ENCODE measurements around the gene SLC38A4. TPM values are rescaled to one million over a fixed set of nuclear protein-coding genes. Genes with fewer than 3 reads are reported as not detected.

SLC38A4 gene
- total RNA-seq, 1 donor, result 0.72 TPM

- H3K79me2 ChIP-seq (ENCODE audit: insufficient read depth, low read length), result no peaks in the 10 kb centered on the region
- no peak for TF ChIP-seq CTCF (IDR thresholded peaks at IDR 0.05; ENCODE audit: extremely low read depth, low read depth, low read length)
- peak; percentile 56 for DNase-seq (ENCODE audit: insufficient read length, low spot score, missing footprints)
- H3K9me3 ChIP-seq (ENCODE audit: low read depth, low read length), result no peaks in the 10 kb centered on the region
- H3K27ac ChIP-seq (ENCODE audit: low read depth, low read length), result no peak overlapping the region
- no peaks in the 10 kb centered on the region for H4K20me1 ChIP-seq (ENCODE audit: insufficient read depth, low read length)
- H3K27me3 ChIP-seq (ENCODE audit: insufficient read depth, low read length), result peaks cover 46% of the 10 kb centered on the region
- H3K36me3 ChIP-seq (ENCODE audit: insufficient read depth, low read length), result no peaks in the 10 kb centered on the region
- peaks cover 8% of the 10 kb centered on the region for H3K4me1 ChIP-seq (ENCODE audit: insufficient read depth, low read length)
- no peak overlapping the region for H2AFZ ChIP-seq (ENCODE audit: low read length)
- H3K4me3 ChIP-seq (ENCODE audit: insufficient read depth, low read length), result peak overlapping the region; percentile 66
- peak overlapping the region; percentile 74 for H3K4me2 ChIP-seq (ENCODE audit: insufficient read depth, low read length)
Observed at GRCh38 chr12:46832130-46832704, 6.4 kb upstream of the SLC38A4 start.

GRCh38 chr12:46831335-46832129 lies 5.7 kb upstream of the SLC38A4 start:
- H4K20me1 ChIP-seq (ENCODE audit: insufficient read depth, low read length), result no peaks in the 10 kb centered on the region
- peaks cover 46% of the 10 kb centered on the region for H3K27me3 ChIP-seq (ENCODE audit: insufficient read depth, low read length)
- no peaks in the 10 kb centered on the region for H3K36me3 ChIP-seq (ENCODE audit: insufficient read depth, low read length)
- no peak for TF ChIP-seq CTCF (IDR thresholded peaks at IDR 0.05; ENCODE audit: extremely low read depth, low read depth, low read length)
- peak; percentile 51 for DNase-seq (ENCODE audit: insufficient read length, low spot score, missing footprints)
- H3K4me1 ChIP-seq (ENCODE audit: insufficient read depth, low read length), result peaks cover 8% of the 10 kb centered on the region
- H3K9me3 ChIP-seq (ENCODE audit: low read depth, low read length), result no peaks in the 10 kb centered on the region
- H3K79me2 ChIP-seq (ENCODE audit: insufficient read depth, low read length), result no peaks in the 10 kb centered on the region
- no peak overlapping the region for H3K27ac ChIP-seq (ENCODE audit: low read depth, low read length)
- H2AFZ ChIP-seq (ENCODE audit: low read length), result peak overlapping the region; percentile 67
- H3K4me2 ChIP-seq (ENCODE audit: insufficient read depth, low read length), result peak overlapping the region; percentile 74
- H3K4me3 ChIP-seq (ENCODE audit: insufficient read depth, low read length), result peak overlapping the region; percentile 66

- Histone ChIP-seq H3K4me2 (ENCODE audit: insufficient read depth, low read length) (peak overlapping the region; percentile 74), H3K27ac (ENCODE audit: low read depth, low read length) (no peak overlapping the region), H3K79me2 (ENCODE audit: insufficient read depth, low read length) (no peaks in the 10 kb centered on the region), H3K36me3 (ENCODE audit: insufficient read depth, low read length) (no peaks in the 10 kb centered on the region), H3K4me1 (ENCODE audit: insufficient read depth, low read length) (peaks cover 8% of the 10 kb centered on the region), H2AFZ (ENCODE audit: low read length) (peak overlapping the region; percentile 67), H3K9me3 (ENCODE audit: low read depth, low read length) (no peaks in the 10 kb centered on the region), H3K4me3 (ENCODE audit: insufficient read depth, low read length) (peak overlapping the region; percentile 66), H3K27me3 (ENCODE audit: insufficient read depth, low read length) (peaks cover 46% of the 10 kb centered on the region), H4K20me1 (ENCODE audit: insufficient read depth, low read length) (no peaks in the 10 kb centered on the region)
- TF ChIP-seq CTCF (IDR thresholded peaks at IDR 0.05; ENCODE audit: extremely low read depth, low read depth, low read length), result no peak
- DNase-seq (ENCODE audit: insufficient read length, low spot score, missing footprints), result peak; percentile 77
Observed at GRCh38 chr12:46830731-46831334, 5.0 kb upstream of the SLC38A4 start.

- Histone ChIP-seq H4K20me1 (ENCODE audit: insufficient read depth, low read length) (no peaks in the 10 kb centered on the region), H3K4me1 (ENCODE audit: insufficient read depth, low read length) (peaks cover 3% of the 10 kb centered on the region), H2AFZ (ENCODE audit: low read length) (no peak overlapping the region), H3K9me3 (ENCODE audit: low read depth, low read length) (no peaks in the 10 kb centered on the region), H3K27ac (ENCODE audit: low read depth, low read length) (no peak overlapping the region), H3K36me3 (ENCODE audit: insufficient read depth, low read length) (no peaks in the 10 kb centered on the region), H3K4me3 (ENCODE audit: insufficient read depth, low read length) (no peak overlapping the region), H3K27me3 (ENCODE audit: insufficient read depth, low read length) (peaks cover 8% of the 10 kb centered on the region), H3K79me2 (ENCODE audit: insufficient read depth, low read length) (no peaks in the 10 kb centered on the region), H3K4me2 (ENCODE audit: insufficient read depth, low read length) (no peak overlapping the region)
- no peak for DNase-seq (ENCODE audit: insufficient read length, low spot score, missing footprints)
- no peak for TF ChIP-seq CTCF (IDR thresholded peaks at IDR 0.05; ENCODE audit: extremely low read depth, low read depth, low read length)
Observed at GRCh38 chr12:46824709-46825108, 1.1 kb downstream of the SLC38A4 start.
